CD4-positive, alpha-beta T cell treated with Interleukin-6 for 4 hours (primary cell): ENCODE results near the gene VRK3.

Source experiments
- DNase-seq: peaks from one replicate; pipeline ENCODE4 v3.0.0-alpha.2; 2020; ENCODE audit warnings: mixed read lengths

The VRK3 gene

GRCh38 chr19:50030225-50030624 lies 5.1 kb upstream of the VRK3 start:
- no peak for DNase-seq

GRCh38 chr19:50026550-50026906 lies 1.4 kb upstream of the VRK3 start:
- DNase-seq: no peak

- peak; percentile 92 for DNase-seq
These were observed 800 bp upstream of the VRK3 start, which contains the start of gene ZNF473 for GRCh38 chr19:50025794-50026549. Gene ZNF473, plus strand, starts transcription at chr19:50026005. Its CDS starts 5,078 bp downstream, at chr19:50031083.

- no peak for DNase-seq
These were observed 502 bp downstream of the VRK3 start for GRCh38 chr19:50024719-50025021.

- no peak for DNase-seq
These were observed 2.3 kb downstream of the VRK3 start for GRCh38 chr19:50022823-50023222.

- DNase-seq: no peak
These were observed 4.7 kb downstream of the VRK3 start for GRCh38 chr19:50020481-50020880.

GRCh38 chr19:50016225-50016807 lies 8.9 kb downstream of the VRK3 start:
- no peak for DNase-seq

- no peak for DNase-seq
These were observed 16.6 kb downstream of the VRK3 start for GRCh38 chr19:50008532-50008931.

- no peak for DNase-seq
These were observed 17.2 kb downstream of the VRK3 start for GRCh38 chr19:50007947-50008346.

GRCh38 chr19:50007170-50007569 lies 18.0 kb downstream of the VRK3 start:
- DNase-seq: no peak

GRCh38 chr19:50005428-50005827 lies 19.7 kb downstream of the VRK3 start:
- DNase-seq: no peak

- DNase-seq: peak; percentile 18
These were observed 21.3 kb downstream of the VRK3 start for GRCh38 chr19:50003810-50004419.

- no peak for DNase-seq
These were observed 21.9 kb downstream of the VRK3 start for GRCh38 chr19:50003254-50003788.

GRCh38 chr19:50002386-50002960 lies 22.7 kb downstream of the VRK3 start:
- DNase-seq: no peak

- no peak for DNase-seq
These were observed 23.4 kb downstream of the VRK3 start for GRCh38 chr19:50001775-50002174.

GRCh38 chr19:50000841-50001557 lies 24.2 kb downstream of the VRK3 start:
- no peak for DNase-seq

- no peak for DNase-seq
These were observed 24.9 kb downstream of the VRK3 start for GRCh38 chr19:50000038-50000840.

- DNase-seq: no peak
These were observed 25.7 kb downstream of the VRK3 start for GRCh38 chr19:49999371-50000010.

- no peak for DNase-seq
These were observed 27.5 kb downstream of the VRK3 start for GRCh38 chr19:49997709-49998108.

- DNase-seq: no peak
These were observed 36.7 kb downstream of the VRK3 start for GRCh38 chr19:49988433-49988832.

GRCh38 chr19:49988007-49988406 lies 37.2 kb downstream of the VRK3 start:
- DNase-seq: no peak
